PC-9 (cell line): ENCODE results near the gene P3H3.

Source experiments
- CTCF ChIP-seq: fragments of 200-600 bp; sonication (generic); conservative IDR thresholded peaks from 2 replicates; pipeline ENCODE4 v1.6.1; 2017; ENCODE audit warnings: mixed run types, antibody characterized with exemption, mild to moderate bottlenecking, moderate library complexity
- EZH2 ChIP-seq: fragments of 200-600 bp; sonication (generic); IDR thresholded peaks from 2 replicates; pipeline ENCODE4 v1.8.0; 2017; ENCODE audit warnings: antibody characterized with exemption, low read depth

- TF ChIP-seq EZH2 (no peak), CTCF (no peak; the same call in 1 of the 2 replicates)
Measured at GRCh38 chr12:6867413-6868210, 39.4 kb downstream of the P3H3 start, which contains the start of gene TPI1.
